ENCODE results near the gene RPGRIP1L.

Gene RPGRIP1L

GRCh38 chr16:53597776-53598175, 105.9 kb downstream of the RPGRIP1L start:
- H3K36me3 ChIP-seq = no peaks in the 10 kb centered on the region
- no peaks in the 10 kb centered on the region for H3K4me1 ChIP-seq (ENCODE audit: control insufficient read depth in 1 of 2, insufficient read depth in 1 of 2, low read depth in 1 of 2, low read length in 1 of 2)
- TF ChIP-seq CTCF (IDR thresholded peaks at IDR 0.05) = no peak
- no peaks in the 10 kb centered on the region for H3K9me3 ChIP-seq
- H3K27me3 ChIP-seq = no peaks in the 10 kb centered on the region
- H3K4me3 ChIP-seq (ENCODE audit: low read depth in 1 of 2, low read length in 1 of 2) = no peak overlapping the region
- no peak overlapping the region for H3K27ac ChIP-seq

- no peaks in the 10 kb centered on the region for H3K27me3 ChIP-seq
- no peak overlapping the region for H3K4me3 ChIP-seq (ENCODE audit: low read depth in 1 of 2, low read length in 1 of 2)
- TF ChIP-seq CTCF (IDR thresholded peaks at IDR 0.05) = no peak
- H3K4me1 ChIP-seq (ENCODE audit: control insufficient read depth in 1 of 2, insufficient read depth in 1 of 2, low read depth in 1 of 2, low read length in 1 of 2) = no peaks in the 10 kb centered on the region
- no peak overlapping the region for H3K27ac ChIP-seq
- H3K36me3 ChIP-seq = no peaks in the 10 kb centered on the region
- H3K9me3 ChIP-seq = no peaks in the 10 kb centered on the region
Measured at GRCh38 chr16:53588081-53588648, 115.5 kb downstream of the RPGRIP1L start.

- no peaks in the 10 kb centered on the region for H3K36me3 ChIP-seq
- TF ChIP-seq CTCF (IDR thresholded peaks at IDR 0.05) = no peak
- H3K4me1 ChIP-seq (ENCODE audit: control insufficient read depth in 1 of 2, insufficient read depth in 1 of 2, low read depth in 1 of 2, low read length in 1 of 2) = no peaks in the 10 kb centered on the region
- no peak overlapping the region for H3K4me3 ChIP-seq (ENCODE audit: low read depth in 1 of 2, low read length in 1 of 2)
- no peaks in the 10 kb centered on the region for H3K9me3 ChIP-seq
- no peak overlapping the region for H3K27ac ChIP-seq
- no peaks in the 10 kb centered on the region for H3K27me3 ChIP-seq
Measured at GRCh38 chr16:53583401-53583800, 120.3 kb downstream of the RPGRIP1L start.

- H3K9me3 ChIP-seq = no peaks in the 10 kb centered on the region
- H3K36me3 ChIP-seq = no peaks in the 10 kb centered on the region
- no peaks in the 10 kb centered on the region for H3K4me1 ChIP-seq (ENCODE audit: control insufficient read depth in 1 of 2, insufficient read depth in 1 of 2, low read depth in 1 of 2, low read length in 1 of 2)
- no peaks in the 10 kb centered on the region for H3K27me3 ChIP-seq
- TF ChIP-seq CTCF (IDR thresholded peaks at IDR 0.05) = no peak
- H3K27ac ChIP-seq = no peak overlapping the region
- H3K4me3 ChIP-seq (ENCODE audit: low read depth in 1 of 2, low read length in 1 of 2) = no peak overlapping the region
Measured at GRCh38 chr16:53581784-53582183, 121.9 kb downstream of the RPGRIP1L start.

GRCh38 chr16:53580038-53580802, 123.4 kb downstream of the RPGRIP1L start:
- Histone ChIP-seq H3K27ac (no peak overlapping the region), H3K36me3 (no peaks in the 10 kb centered on the region), H3K9me3 (no peaks in the 10 kb centered on the region), H3K4me1 (ENCODE audit: control insufficient read depth in 1 of 2, insufficient read depth in 1 of 2, low read depth in 1 of 2, low read length in 1 of 2) (no peaks in the 10 kb centered on the region), H3K27me3 (peaks cover 3% of the 10 kb centered on the region), H3K4me3 (ENCODE audit: low read depth in 1 of 2, low read length in 1 of 2) (no peak overlapping the region)
- no peak for TF ChIP-seq CTCF (IDR thresholded peaks at IDR 0.05)

Measured in neutrophil (primary cell).